ENCODE measurements around the gene SCARB1. TPM values are rescaled to one million over a fixed set of nuclear protein-coding genes. Genes with fewer than 3 reads are reported as not detected.

Gene SCARB1
- total and polyA plus RNA-seq, 8 donors, result 23.5 to 36.5 (median 30.4) TPM

GRCh38 chr12:124835656-124836410 lies 27.8 kb downstream of the SCARB1 start:
- no peak overlapping the region for H3K4me3 ChIP-seq
- ATAC-seq (no peak), DNase-seq (peak in 1 of 4 donors; percentile 31)
- H3K36me3 ChIP-seq, result no peaks in the 10 kb centered on the region
- no peaks in the 10 kb centered on the region for H3K9me3 ChIP-seq
- intact Hi-C loops (cut with DNase I), result no loop called here
- no peak for TF ChIP-seq CTCF (IDR thresholded peaks at IDR 0.05)
- no peak overlapping the region for H3K27ac ChIP-seq
- peaks cover 3 to 8% of the 10 kb centered on the region in 2 donors for H3K4me1 ChIP-seq
- H3K27me3 ChIP-seq, result no peaks in the 10 kb centered on the region

GRCh38 chr12:124834822-124835221 lies 28.8 kb downstream of the SCARB1 start:
- Histone ChIP-seq H3K36me3 (no peaks in the 10 kb centered on the region), H3K27ac (no peak overlapping the region), H3K9me3 (no peaks in the 10 kb centered on the region), H3K4me1 (peaks cover 3 to 8% of the 10 kb centered on the region in 2 donors), H3K27me3 (no peaks in the 10 kb centered on the region), H3K4me3 (no peak overlapping the region)
- no peak for DNase-seq
- no peak for TF ChIP-seq CTCF (IDR thresholded peaks at IDR 0.05)
- intact Hi-C loops (cut with DNase I), result no loop called here
- ATAC-seq, result no peak

- no peak for TF ChIP-seq CTCF (IDR thresholded peaks at IDR 0.05)
- Histone ChIP-seq H3K27me3 (no peaks in the 10 kb centered on the region), H3K9me3 (no peaks in the 10 kb centered on the region), H3K36me3 (no peaks in the 10 kb centered on the region), H3K4me1 (peaks cover 3 to 8% of the 10 kb centered on the region in 2 donors), H3K27ac (peak overlapping the region in 1 of 2 donors; percentile 21), H3K4me3 (no peak overlapping the region)
- intact Hi-C loops (cut with DNase I), result no loop called here
- no peak for ATAC-seq
- peak in 1 of 4 donors; percentile 49 for DNase-seq
Measured at GRCh38 chr12:124833693-124834122, 30.0 kb downstream of the SCARB1 start.

- no peaks in the 10 kb centered on the region for H3K9me3 ChIP-seq
- DNase-seq (peak in 1 of 4 donors; percentile 1), ATAC-seq (no peak)
- peaks cover under 1 to 4% of the 10 kb centered on the region in 2 donors for H3K4me1 ChIP-seq
- H3K27me3 ChIP-seq, result no peaks in the 10 kb centered on the region
- no peaks in the 10 kb centered on the region for H3K36me3 ChIP-seq
- intact Hi-C loops (cut with DNase I), result no loop called here
- H3K27ac ChIP-seq, result no peak overlapping the region
- H3K4me3 ChIP-seq, result no peak overlapping the region
- TF ChIP-seq CTCF (IDR thresholded peaks at IDR 0.05), result no peak
Measured at GRCh38 chr12:124832856-124833255, 30.8 kb downstream of the SCARB1 start.

GRCh38 chr12:124831590-124831989 lies 32.1 kb downstream of the SCARB1 start:
- H3K9me3 ChIP-seq, result no peaks in the 10 kb centered on the region

More at GRCh38 chr12:124831590-124831989, 32.1 kb downstream of the SCARB1 start:
- DNase-seq (peak in 1 of 4 donors; percentile 2), ATAC-seq (no peak)
- Histone ChIP-seq H3K4me1 (no peaks in the 10 kb centered on the region), H3K36me3 (no peaks in the 10 kb centered on the region), H3K4me3 (no peak overlapping the region), H3K27me3 (no peaks in the 10 kb centered on the region), H3K27ac (no peak overlapping the region)
- TF ChIP-seq CTCF (IDR thresholded peaks at IDR 0.05), result no peak
- intact Hi-C loops (cut with DNase I), result no loop called here

All from left lung (tissue), 10 donors.